CD4-positive, alpha-beta memory T cell (primary cell): Measurements from ENCODE around the gene STEAP2. TPM values are rescaled to one million over a fixed set of nuclear protein-coding genes. Genes with fewer than 3 reads are reported as not detected.

Experiments
- CTCF ChIA-PET: fragments of 350-600 bp; sonication (Branson Sonifier 250); formaldehyde crosslinking; loops from one replicate; lab custom pipeline; 2021; ENCODE audit warnings: inconsistent platforms; ENCODE audit not compliant: partially characterized antibody; lab: Charles Lee
- POLR2A ChIA-PET: fragments of 350-600 bp; sonication (Branson Sonifier 250); formaldehyde crosslinking; loops from one replicate; lab custom pipeline; 2021; ENCODE audit not compliant: partially characterized antibody; lab: Charles Lee
- DNase-seq, 5 donors: peaks; one replicate each; pipeline versions ENCODE4 v3.0.0 to v3.0.0-alpha.2; 2020 to 2022; ENCODE audit warnings: mixed read lengths in 1 of 5
- H3K27ac ChIP-seq: one replicate; pipeline ENCODE4 v1.7.0; 2013; ENCODE audit warnings: low read depth, low read length
- H3K27me3 ChIP-seq: 2 replicates; pipeline ENCODE4 v1.7.0; 2013; ENCODE audit warnings: mild to moderate bottlenecking, low read length, moderate library complexity; ENCODE audit not compliant: insufficient read depth
- H3K36me3 ChIP-seq: 2 replicates; pipeline ENCODE4 v1.7.0; 2013; ENCODE audit warnings: mild to moderate bottlenecking, low read length, moderate library complexity; ENCODE audit not compliant: insufficient read depth
- H3K4me1 ChIP-seq: 2 replicates; pipeline ENCODE4 v1.7.0; 2013; ENCODE audit warnings: mild to moderate bottlenecking, low read length, moderate library complexity; ENCODE audit not compliant: insufficient read depth
- H3K4me3 ChIP-seq, 2 donors: one replicate each; pipeline ENCODE4 v1.7.0; 2013; ENCODE audit warnings: low read length in 2 of 2, mild to moderate bottlenecking in 1 of 2
- H3K9me3 ChIP-seq, 2 donors: one replicate each; pipeline ENCODE4 v1.7.0; 2013; ENCODE audit warnings: low read length in 2 of 2, control low read depth in 1 of 2; ENCODE audit not compliant: control insufficient read depth in 1 of 2
- H3K27ac Mint-ChIP-seq, 7 donors: one replicate each; pipeline ENCODE4 v1.8.0; 2020 to 2021; ENCODE audit warnings: mixed read lengths in 7 of 7, mild to moderate bottlenecking in 6 of 7, inconsistent platforms in 3 of 7, moderate library complexity in 3 of 7
- H3K27me3 Mint-ChIP-seq, 2 donors: one replicate each; pipeline ENCODE4 v1.8.0; 2020 to 2021; ENCODE audit warnings: mixed read lengths in 2 of 2
- H3K36me3 Mint-ChIP-seq, 2 donors: one replicate each; pipeline ENCODE4 v1.8.0; 2020 to 2021; ENCODE audit warnings: mixed read lengths in 2 of 2, inconsistent platforms in 1 of 2, mild to moderate bottlenecking in 1 of 2
- H3K4me1 Mint-ChIP-seq, 4 donors: one replicate each; pipeline ENCODE4 v1.8.0; 2020 to 2021; ENCODE audit warnings: mixed read lengths in 4 of 4, mild to moderate bottlenecking in 1 of 4
- H3K4me3 Mint-ChIP-seq, 8 donors: one replicate each; pipeline ENCODE4 v1.8.0; 2020 to 2021; ENCODE audit warnings: mixed read lengths in 8 of 8, mild to moderate bottlenecking in 7 of 8, moderate library complexity in 6 of 8, inconsistent platforms in 3 of 8
- H3K9me3 Mint-ChIP-seq, 8 donors: one replicate each; pipeline ENCODE4 v1.8.0; 2020 to 2021; ENCODE audit warnings: mixed read lengths in 8 of 8, mild to moderate bottlenecking in 5 of 8, inconsistent platforms in 3 of 8, moderate library complexity in 1 of 8
- intact Hi-C: fragments of 100-400 bp; cut with micrococcal nuclease; formaldehyde crosslinking; loops from one replicate; pipeline ENCODE4 v1.15.1; 2023
- polyA plus RNA-seq, 2 donors: library from polyadenylated mRNA; unstranded; fragments of 300-500 nt; fragmentation: Illumina TruSeq; gene quantifications; one replicate each; pipeline ENCODE4 v1.2.3, GENCODE V29; 2021
- total RNA-seq, 2 experiments: library from RNA; stranded (reverse); gene quantifications; one replicate each; pipeline ENCODE4 v1.2.3, GENCODE V29; 2021

STEAP2 gene
- total and polyA plus RNA-seq, 4 experiments from 2014 or later: 0.06 TPM; not detected in 3

- H3K9me3 ChIP-seq: no peaks in the 10 kb centered on the region
- H3K36me3 ChIP-seq: no peaks in the 10 kb centered on the region
- Mint-ChIP-seq H3K27ac (no peak overlapping the region), H3K4me1 (no peaks in the 10 kb centered on the region), H3K9me3 (peaks cover 0 to 3% (median 0%) of the 10 kb centered on the region in 8 donors), H3K4me3 (no peak overlapping the region), H3K36me3 (no peaks in the 10 kb centered on the region), H3K27me3 (peaks cover 23 to 32% of the 10 kb centered on the region in 2 donors)
- no peak overlapping the region for H3K4me3 ChIP-seq
- no peaks in the 10 kb centered on the region for H3K27me3 ChIP-seq
- H3K4me1 ChIP-seq: no peaks in the 10 kb centered on the region
- no peak for DNase-seq
- no peak overlapping the region for H3K27ac ChIP-seq
- ChIA-PET CTCF (no interaction called here), POLR2A (no interaction called here)
- intact Hi-C loops: no loop called here
Observed at GRCh38 chr7:90224195-90224594, 12.7 kb downstream of the STEAP2 start.

GRCh38 chr7:90225181-90225580 is 13.6 kb downstream of the STEAP2 start:
- Histone ChIP-seq H3K27me3 (no peaks in the 10 kb centered on the region), H3K4me3 (no peak overlapping the region), H3K27ac (no peak overlapping the region), H3K36me3 (no peaks in the 10 kb centered on the region), H3K9me3 (no peaks in the 10 kb centered on the region), H3K4me1 (no peaks in the 10 kb centered on the region)
- POLR2A ChIA-PET: no interaction called here
- intact Hi-C loops: no loop called here
- no peak for DNase-seq
- H3K27me3 Mint-ChIP-seq: peaks cover 20 to 31% of the 10 kb centered on the region in 2 donors
- H3K27ac Mint-ChIP-seq: no peak overlapping the region
- CTCF ChIA-PET: no interaction called here
- H3K9me3 Mint-ChIP-seq: peaks cover 0 to 3% (median 0%) of the 10 kb centered on the region in 8 donors
- no peak overlapping the region for H3K4me3 Mint-ChIP-seq
- no peaks in the 10 kb centered on the region for H3K36me3 Mint-ChIP-seq
- H3K4me1 Mint-ChIP-seq: no peaks in the 10 kb centered on the region

- intact Hi-C loops: no loop called here
- ChIA-PET POLR2A (no interaction called here), CTCF (no interaction called here)
- Mint-ChIP-seq H3K4me3 (no peak overlapping the region), H3K27ac (no peak overlapping the region), H3K4me1 (no peaks in the 10 kb centered on the region), H3K27me3 (peaks cover 17 to 31% of the 10 kb centered on the region in 2 donors), H3K9me3 (no peaks in the 10 kb centered on the region), H3K36me3 (no peaks in the 10 kb centered on the region)
- Histone ChIP-seq H3K27me3 (no peaks in the 10 kb centered on the region), H3K4me3 (no peak overlapping the region), H3K36me3 (no peaks in the 10 kb centered on the region), H3K9me3 (no peaks in the 10 kb centered on the region), H3K27ac (no peak overlapping the region), H3K4me1 (no peaks in the 10 kb centered on the region)
- DNase-seq: no peak
Observed at GRCh38 chr7:90225601-90226000, 14.1 kb downstream of the STEAP2 start.

GRCh38 chr7:90227259-90227658 is 15.7 kb downstream of the STEAP2 start:
- Histone ChIP-seq H3K27me3 (no peaks in the 10 kb centered on the region), H3K27ac (no peak overlapping the region), H3K4me1 (no peaks in the 10 kb centered on the region), H3K4me3 (no peak overlapping the region), H3K9me3 (no peaks in the 10 kb centered on the region), H3K36me3 (no peaks in the 10 kb centered on the region)
- H3K4me3 Mint-ChIP-seq: no peak overlapping the region
- H3K27ac Mint-ChIP-seq: no peak overlapping the region
- H3K36me3 Mint-ChIP-seq: no peaks in the 10 kb centered on the region
- POLR2A ChIA-PET: no interaction called here
- H3K4me1 Mint-ChIP-seq: no peaks in the 10 kb centered on the region
- CTCF ChIA-PET: no interaction called here
- H3K9me3 Mint-ChIP-seq: no peaks in the 10 kb centered on the region
- no peak for DNase-seq
- H3K27me3 Mint-ChIP-seq: peaks cover 12 to 28% of the 10 kb centered on the region in 2 donors
- intact Hi-C loops: no loop called here

GRCh38 chr7:90229682-90230081 is 18.1 kb downstream of the STEAP2 start:
- no peak for DNase-seq
- no peaks in the 10 kb centered on the region for H3K27me3 ChIP-seq
- Mint-ChIP-seq H3K27me3 (peaks cover 12 to 16% of the 10 kb centered on the region in 2 donors), H3K4me3 (no peak overlapping the region), H3K4me1 (no peaks in the 10 kb centered on the region), H3K27ac (no peak overlapping the region), H3K36me3 (no peaks in the 10 kb centered on the region), H3K9me3 (no peaks in the 10 kb centered on the region)
- intact Hi-C loops: no loop called here
- no peaks in the 10 kb centered on the region for H3K36me3 ChIP-seq
- POLR2A ChIA-PET: no interaction called here
- H3K4me1 ChIP-seq: no peaks in the 10 kb centered on the region
- CTCF ChIA-PET: no interaction called here
- H3K9me3 ChIP-seq: no peaks in the 10 kb centered on the region
- H3K4me3 ChIP-seq: no peak overlapping the region
- no peak overlapping the region for H3K27ac ChIP-seq

- no peak overlapping the region for H3K4me3 ChIP-seq
- no peaks in the 10 kb centered on the region for H3K36me3 ChIP-seq
- H3K4me3 Mint-ChIP-seq: no peak overlapping the region
- no peaks in the 10 kb centered on the region for H3K9me3 Mint-ChIP-seq
- intact Hi-C loops: no loop called here
- no peaks in the 10 kb centered on the region for H3K4me1 ChIP-seq
- no peak for DNase-seq
- H3K27ac ChIP-seq: no peak overlapping the region
- no peak overlapping the region for H3K27ac Mint-ChIP-seq
- CTCF ChIA-PET: no interaction called here
- POLR2A ChIA-PET: no interaction called here
- peaks cover 9 to 12% of the 10 kb centered on the region in 2 donors for H3K27me3 Mint-ChIP-seq
- no peaks in the 10 kb centered on the region for H3K36me3 Mint-ChIP-seq
- no peaks in the 10 kb centered on the region for H3K27me3 ChIP-seq
- no peaks in the 10 kb centered on the region for H3K4me1 Mint-ChIP-seq
- H3K9me3 ChIP-seq: no peaks in the 10 kb centered on the region
Observed at GRCh38 chr7:90230834-90231233, 19.3 kb downstream of the STEAP2 start.

GRCh38 chr7:90231304-90231703 is 19.8 kb downstream of the STEAP2 start:
- intact Hi-C loops: no loop called here
- Histone ChIP-seq H3K4me1 (no peaks in the 10 kb centered on the region), H3K27ac (no peak overlapping the region), H3K4me3 (no peak overlapping the region), H3K36me3 (no peaks in the 10 kb centered on the region), H3K27me3 (no peaks in the 10 kb centered on the region), H3K9me3 (no peaks in the 10 kb centered on the region)
- no peaks in the 10 kb centered on the region for H3K36me3 Mint-ChIP-seq
- no peak overlapping the region for H3K27ac Mint-ChIP-seq
- H3K4me3 Mint-ChIP-seq: no peak overlapping the region
- CTCF ChIA-PET: no interaction called here
- H3K9me3 Mint-ChIP-seq: no peaks in the 10 kb centered on the region
- POLR2A ChIA-PET: no interaction called here
- DNase-seq: no peak
- peaks cover 9 to 12% of the 10 kb centered on the region in 2 donors for H3K27me3 Mint-ChIP-seq
- H3K4me1 Mint-ChIP-seq: no peaks in the 10 kb centered on the region

GRCh38 chr7:90232430-90232829 is 20.9 kb downstream of the STEAP2 start:
- H3K4me1 Mint-ChIP-seq: no peaks in the 10 kb centered on the region
- intact Hi-C loops: no loop called here
- H3K36me3 Mint-ChIP-seq: no peaks in the 10 kb centered on the region
- Histone ChIP-seq H3K27ac (no peak overlapping the region), H3K4me1 (no peaks in the 10 kb centered on the region), H3K27me3 (no peaks in the 10 kb centered on the region), H3K4me3 (no peak overlapping the region), H3K36me3 (no peaks in the 10 kb centered on the region), H3K9me3 (no peaks in the 10 kb centered on the region)
- no peak overlapping the region for H3K27ac Mint-ChIP-seq
- H3K4me3 Mint-ChIP-seq: no peak overlapping the region
- POLR2A ChIA-PET: no interaction called here
- CTCF ChIA-PET: no interaction called here
- H3K9me3 Mint-ChIP-seq: no peaks in the 10 kb centered on the region
- H3K27me3 Mint-ChIP-seq: peaks cover 7 to 11% of the 10 kb centered on the region in 2 donors
- no peak for DNase-seq
